OCI-LY1 (cell line): ENCODE data around the gene TSC22D1.

Source experiments
- H2AFZ ChIP-seq: fragments of 200-600 bp; sonication (generic), shearing (Covaris generic); 2 replicates; pipeline ENCODE4 v1.6.0; 2014; ENCODE audit warnings: antibody characterized with exemption, mild to moderate bottlenecking, low read length
- H3F3A ChIP-seq: fragments of 200-600 bp; sonication (generic), shearing (Covaris generic); 2 replicates; pipeline ENCODE4 v1.6.0; 2014; ENCODE audit warnings: mild to moderate bottlenecking, antibody characterized with exemption, low read length, moderate library complexity; ENCODE audit not compliant: insufficient read depth
- H3K27ac ChIP-seq: fragments of 200-600 bp; sonication (generic); 2 replicates; pipeline ENCODE4 v1.5.1; 2014; ENCODE audit warnings: low read length, mixed run types, mild to moderate bottlenecking, low read depth; ENCODE audit not compliant: poor library complexity, severe bottlenecking
- H3K27me3 ChIP-seq: fragments of 200-600 bp; sonication (generic); 2 replicates; pipeline ENCODE4 v1.6.0; 2014; ENCODE audit warnings: antibody characterized with exemption, mild to moderate bottlenecking, low read length, moderate library complexity; ENCODE audit not compliant: insufficient read depth
- H3K36me3 ChIP-seq: fragments of 200-600 bp; sonication (generic); 2 replicates; pipeline ENCODE4 v1.6.1; 2014; ENCODE audit warnings: mild to moderate bottlenecking, antibody characterized with exemption, low read length, moderate library complexity, mixed read lengths; ENCODE audit not compliant: insufficient read depth
- H3K4me1 ChIP-seq: fragments of 200-600 bp; sonication (generic); 2 replicates; pipeline ENCODE4 v1.5.1; 2014; ENCODE audit warnings: mild to moderate bottlenecking, low read length, moderate library complexity; ENCODE audit not compliant: insufficient read depth, severe bottlenecking
- H3K4me2 ChIP-seq: fragments of 200-600 bp; sonication (generic), shearing (Covaris generic); 2 replicates; pipeline ENCODE4 v1.6.1; 2014; ENCODE audit warnings: low read length
- H3K4me3 ChIP-seq: fragments of 200-600 bp; sonication (generic); 2 replicates; pipeline ENCODE4 v1.5.1; 2014; ENCODE audit warnings: low read length, low read depth, mild to moderate bottlenecking, mixed read lengths; ENCODE audit not compliant: poor library complexity, severe bottlenecking
- H3K79me2 ChIP-seq: fragments of 200-600 bp; shearing (Covaris generic); 2 replicates; pipeline ENCODE4 v1.6.1; 2016; ENCODE audit warnings: mixed run types, low read length, mixed read lengths; ENCODE audit not compliant: insufficient read depth
- H3K9ac ChIP-seq: fragments of 200-600 bp; sonication (generic), shearing (Covaris generic); 2 replicates; pipeline ENCODE4 v1.6.1; 2014; ENCODE audit warnings: mild to moderate bottlenecking, low read length, mixed read lengths
- H3K9me2 ChIP-seq: fragments of 200-600 bp; sonication (generic), shearing (Covaris generic); 2 replicates; pipeline ENCODE4 v1.6.1; 2014; ENCODE audit warnings: low read depth, mild to moderate bottlenecking, low read length, mixed read lengths
- H3K9me3 ChIP-seq: fragments of 200-600 bp; shearing (Covaris generic); 2 replicates; pipeline ENCODE4 v1.6.1; 2014; ENCODE audit warnings: low read length, mixed read lengths
- H4K20me1 ChIP-seq: fragments of 200-600 bp; sonication (generic), shearing (Covaris generic); 2 replicates; pipeline ENCODE4 v1.6.0; 2016; ENCODE audit warnings: mild to moderate bottlenecking, low read length; ENCODE audit not compliant: insufficient read depth
- EZH2 ChIP-seq: fragments of 200-600 bp; sonication (generic), shearing (Covaris generic); IDR thresholded peaks from 2 replicates; pipeline ENCODE4 v1.8.0; 2017; ENCODE audit warnings: borderline replicate concordance, mixed run types, mild to moderate bottlenecking, antibody characterized with exemption, low read length, moderate library complexity, mixed read lengths
- TF ChIP-seq, protein P1 (sequence below): fragments of 200-600 bp; sonication (generic), shearing (Covaris generic); IDR thresholded peaks from 2 replicates; pipeline ENCODE4 v1.5.1; 2017; ENCODE audit warnings: mild to moderate bottlenecking, antibody characterized with exemption, low read length, moderate library complexity, mixed read lengths

Gene TSC22D1

DNA sequence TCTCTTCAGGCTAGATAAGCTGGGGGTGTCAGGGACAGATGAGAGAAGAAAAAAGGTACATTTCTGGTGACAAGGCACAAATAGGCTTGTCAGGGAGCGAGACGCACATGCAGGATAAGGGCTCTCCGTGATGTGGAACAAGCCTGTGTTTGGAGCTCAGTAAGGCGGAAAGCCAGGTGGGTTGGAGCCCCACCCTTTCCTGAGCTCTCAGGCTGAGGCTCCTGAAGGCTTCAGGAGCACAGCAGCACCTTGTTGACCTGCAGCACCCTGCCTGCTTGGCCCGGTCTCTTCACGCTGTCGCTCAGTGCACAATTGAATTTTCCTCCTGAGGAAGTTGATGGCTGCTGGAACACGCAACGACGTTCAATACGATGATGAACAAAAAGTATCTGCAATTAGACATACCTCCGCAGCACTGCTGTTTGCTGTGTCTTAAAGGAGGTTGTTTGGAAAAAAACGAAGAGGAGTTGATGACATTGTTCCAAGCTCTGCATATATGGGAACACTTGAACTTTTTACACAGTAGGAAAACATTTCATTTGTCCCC is 173.2 kb downstream of the TSC22D1 start:
- H3K9ac ChIP-seq = no peak overlapping the region
- H3K4me1 ChIP-seq = no peaks in the 10 kb centered on the region
- 0 out of 2 replicates have a peak, but pooled peaks cover 5% of the 10 kb centered on the region for H3K27me3 ChIP-seq
- no peak overlapping the region for H2AFZ ChIP-seq
- H3K9me3 ChIP-seq = no peaks in the 10 kb centered on the region
- TF ChIP-seq, protein P1, sequence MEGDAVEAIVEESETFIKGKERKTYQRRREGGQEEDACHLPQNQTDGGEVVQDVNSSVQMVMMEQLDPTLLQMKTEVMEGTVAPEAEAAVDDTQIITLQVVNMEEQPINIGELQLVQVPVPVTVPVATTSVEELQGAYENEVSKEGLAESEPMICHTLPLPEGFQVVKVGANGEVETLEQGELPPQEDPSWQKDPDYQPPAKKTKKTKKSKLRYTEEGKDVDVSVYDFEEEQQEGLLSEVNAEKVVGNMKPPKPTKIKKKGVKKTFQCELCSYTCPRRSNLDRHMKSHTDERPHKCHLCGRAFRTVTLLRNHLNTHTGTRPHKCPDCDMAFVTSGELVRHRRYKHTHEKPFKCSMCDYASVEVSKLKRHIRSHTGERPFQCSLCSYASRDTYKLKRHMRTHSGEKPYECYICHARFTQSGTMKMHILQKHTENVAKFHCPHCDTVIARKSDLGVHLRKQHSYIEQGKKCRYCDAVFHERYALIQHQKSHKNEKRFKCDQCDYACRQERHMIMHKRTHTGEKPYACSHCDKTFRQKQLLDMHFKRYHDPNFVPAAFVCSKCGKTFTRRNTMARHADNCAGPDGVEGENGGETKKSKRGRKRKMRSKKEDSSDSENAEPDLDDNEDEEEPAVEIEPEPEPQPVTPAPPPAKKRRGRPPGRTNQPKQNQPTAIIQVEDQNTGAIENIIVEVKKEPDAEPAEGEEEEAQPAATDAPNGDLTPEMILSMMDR = no peak
- TF ChIP-seq EZH2 = no peak
- H3K79me2 ChIP-seq = no peaks in the 10 kb centered on the region
- no peaks in the 10 kb centered on the region for H4K20me1 ChIP-seq
- no peak overlapping the region for H3K4me2 ChIP-seq
- no peak overlapping the region for H3K27ac ChIP-seq
- H3K36me3 ChIP-seq = no peaks in the 10 kb centered on the region
- H3K9me2 ChIP-seq = no peaks in the 10 kb centered on the region
- H3K4me3 ChIP-seq = no peak overlapping the region
- H3F3A ChIP-seq = no peaks in the 10 kb centered on the region

DNA sequence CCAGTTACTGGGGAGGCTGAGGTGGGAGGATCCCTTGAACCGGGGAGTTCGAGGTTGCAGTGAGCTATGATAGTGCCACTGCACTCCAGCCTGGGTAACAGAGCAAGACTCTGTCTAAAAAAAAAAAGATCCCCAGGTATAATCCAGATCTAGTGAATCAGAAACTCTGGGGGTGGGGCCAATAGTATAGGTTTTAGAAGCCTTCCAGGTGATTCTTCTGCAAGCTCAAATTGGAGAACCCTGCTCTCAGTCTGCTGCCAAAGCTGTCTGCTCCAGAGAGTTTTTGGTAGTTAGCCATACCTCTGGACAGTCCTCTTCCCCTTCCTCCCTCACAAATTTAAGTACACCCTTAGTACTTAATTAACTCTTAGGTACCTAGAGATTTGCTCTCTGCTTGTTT is 174.6 kb downstream of the TSC22D1 start:
- Histone ChIP-seq H3F3A (no peaks in the 10 kb centered on the region), H3K9me2 (no peaks in the 10 kb centered on the region), H3K27ac (no peak overlapping the region), H4K20me1 (no peaks in the 10 kb centered on the region), H3K9me3 (no peaks in the 10 kb centered on the region), H2AFZ (no peak overlapping the region), H3K79me2 (no peaks in the 10 kb centered on the region), H3K27me3 (0 out of 2 replicates have a peak, but pooled peaks cover 5% of the 10 kb centered on the region), H3K4me2 (no peak overlapping the region), H3K9ac (no peak overlapping the region), H3K4me1 (no peaks in the 10 kb centered on the region), H3K36me3 (no peaks in the 10 kb centered on the region), H3K4me3 (no peak overlapping the region)
- TF ChIP-seq, protein P1 = no peak
- TF ChIP-seq EZH2 = no peak

DNA sequence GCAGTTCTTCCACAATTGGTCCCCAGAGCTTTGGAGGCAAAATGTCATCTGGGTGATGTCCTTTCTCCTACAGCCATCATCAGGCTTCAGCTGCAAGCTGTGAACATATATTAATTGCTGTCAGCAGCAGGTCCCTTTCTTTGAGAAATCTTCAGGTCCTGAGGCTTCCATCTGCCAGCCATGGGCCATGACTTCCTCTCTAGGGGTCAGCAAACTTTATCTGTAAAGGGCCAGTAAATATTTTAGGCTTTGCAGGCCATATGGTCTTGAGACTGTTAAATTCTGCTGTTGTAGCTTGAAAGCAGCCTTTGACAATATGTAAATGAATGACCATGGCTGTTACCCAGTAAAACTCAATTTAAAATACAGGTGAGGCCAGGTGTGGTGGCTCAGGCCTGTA is 175.4 kb downstream of the TSC22D1 start:
- Histone ChIP-seq H4K20me1 (no peaks in the 10 kb centered on the region), H3K4me3 (no peak overlapping the region), H3K9ac (no peak overlapping the region), H3K27me3 (0 out of 2 replicates have a peak, but pooled peaks cover 5% of the 10 kb centered on the region), H3K79me2 (no peaks in the 10 kb centered on the region), H3K4me2 (no peak overlapping the region), H3K4me1 (no peaks in the 10 kb centered on the region), H3F3A (no peaks in the 10 kb centered on the region), H3K36me3 (no peaks in the 10 kb centered on the region), H3K27ac (no peak overlapping the region), H3K9me3 (no peaks in the 10 kb centered on the region), H3K9me2 (no peaks in the 10 kb centered on the region), H2AFZ (no peak overlapping the region)
- TF ChIP-seq, protein P1 = no peak
- no peak for TF ChIP-seq EZH2
